HG03060 (cell line): ENCODE results near the gene CAPN9.
A peak's percentile ranks its signal among the peaks of the same experiment; 100 is the strongest.

Experiments used
- ATAC-seq: cut with Tn5 transposase; IDR thresholded peaks from one replicate; pipeline ENCODE4 v1.9.1; 2021; ENCODE audit warnings: low read depth, moderate number of reproducible peaks; ENCODE audit not compliant: unreplicated experiment

CAPN9 gene

DNA sequence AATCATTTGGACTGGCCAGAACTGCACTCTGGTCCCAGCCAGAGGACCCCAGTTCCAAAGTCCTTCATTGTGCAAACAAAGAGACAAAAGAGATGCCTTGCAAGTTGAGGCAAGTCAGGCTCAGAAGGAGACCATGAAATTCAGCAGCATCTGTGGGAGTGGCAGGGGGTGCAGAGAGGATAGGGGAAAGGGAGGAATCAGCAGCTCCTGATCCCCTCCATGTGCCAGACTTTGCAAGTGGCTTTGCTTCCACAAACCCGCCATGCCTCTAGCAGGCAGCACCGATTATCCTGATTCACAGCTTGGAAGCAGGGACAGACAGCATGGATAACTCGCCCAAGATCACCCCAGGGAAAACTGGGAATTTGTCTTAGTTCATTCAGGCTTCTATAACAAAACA is 2.1 kb upstream of the CAPN9 start:
- ATAC-seq: no peak

DNA sequence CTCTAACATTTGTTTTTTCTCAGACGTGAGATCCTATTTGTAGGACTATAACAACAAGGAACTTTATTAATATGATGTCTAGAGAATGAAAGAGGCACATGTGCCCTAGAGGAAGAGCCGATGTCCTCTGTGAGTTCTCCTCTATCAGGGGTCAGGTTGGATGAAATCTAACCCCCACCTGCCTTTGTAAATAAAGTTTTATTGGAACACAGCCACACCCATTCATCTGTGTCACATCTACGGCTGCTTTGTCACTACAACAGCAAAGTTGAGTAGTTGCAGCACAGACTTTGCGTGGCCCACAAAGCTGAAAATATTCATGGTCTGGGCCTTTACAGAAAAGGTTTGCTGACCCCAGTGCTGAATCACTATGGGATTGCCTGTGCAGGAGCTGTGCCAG is 571 bp upstream of the CAPN9 start:
- no peak for ATAC-seq

DNA sequence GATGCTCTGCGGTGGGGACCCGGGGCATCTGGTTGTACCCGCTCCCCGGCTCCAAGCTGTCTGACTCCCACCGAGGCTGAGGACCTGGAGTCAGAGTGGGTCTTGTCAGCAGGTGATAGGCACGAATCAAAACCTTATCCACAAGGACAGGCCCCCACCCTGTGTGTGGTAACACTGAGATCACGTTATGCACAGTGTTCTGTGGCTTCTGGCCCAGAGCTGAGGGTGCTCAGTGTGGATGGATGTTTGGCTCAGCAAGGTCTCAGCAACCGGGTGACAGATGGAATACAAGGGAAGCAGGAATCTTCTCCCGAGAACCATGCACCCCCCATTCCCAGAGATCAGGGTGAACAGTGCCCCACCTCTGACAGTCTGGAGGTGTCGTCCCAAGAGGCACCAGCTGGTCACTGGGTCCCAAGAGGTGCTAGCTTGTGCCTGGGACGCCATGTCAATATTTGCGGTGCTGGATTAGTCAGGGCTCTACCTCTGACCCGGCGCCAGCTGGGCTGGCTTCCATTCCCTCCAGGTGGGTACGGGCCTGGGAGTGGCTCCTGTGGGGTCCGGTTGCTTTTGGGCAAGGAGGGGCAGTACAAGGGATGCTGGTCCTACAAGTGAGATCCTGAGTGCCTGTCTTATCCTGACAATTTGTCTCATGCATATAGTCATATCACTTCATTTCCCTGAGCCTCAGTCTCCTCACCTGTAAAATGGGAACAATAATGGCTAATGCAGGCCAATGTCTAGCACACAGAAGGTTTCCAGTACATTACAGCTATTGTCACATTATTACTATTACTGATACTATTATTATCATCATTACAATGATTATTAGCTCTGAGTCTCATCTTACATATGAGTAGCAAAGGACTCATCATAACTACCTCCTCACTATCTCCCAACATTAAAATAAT is 957 bp downstream of the CAPN9 start:
- no peak for ATAC-seq

DNA sequence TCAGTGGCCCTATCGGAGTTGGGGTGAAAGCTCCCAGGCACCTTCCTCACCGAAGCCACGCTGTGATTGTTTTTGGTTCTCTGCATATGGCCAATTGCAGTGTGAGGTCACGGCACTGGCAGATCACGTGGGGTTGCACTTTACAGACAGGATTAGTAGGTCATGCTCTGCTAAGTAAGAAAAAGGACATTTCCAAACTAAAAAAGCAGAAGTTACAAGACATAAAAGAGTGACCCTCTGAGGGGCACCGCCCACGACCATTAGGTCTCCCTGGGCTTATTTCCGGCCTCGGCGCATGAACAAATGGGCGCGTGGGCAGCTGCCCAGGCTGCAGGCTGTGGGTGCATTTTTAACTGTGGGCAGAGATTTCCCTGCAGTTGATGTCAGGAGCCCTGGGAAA is 2.0 kb downstream of the CAPN9 start:
- peak; percentile 38 for ATAC-seq

DNA sequence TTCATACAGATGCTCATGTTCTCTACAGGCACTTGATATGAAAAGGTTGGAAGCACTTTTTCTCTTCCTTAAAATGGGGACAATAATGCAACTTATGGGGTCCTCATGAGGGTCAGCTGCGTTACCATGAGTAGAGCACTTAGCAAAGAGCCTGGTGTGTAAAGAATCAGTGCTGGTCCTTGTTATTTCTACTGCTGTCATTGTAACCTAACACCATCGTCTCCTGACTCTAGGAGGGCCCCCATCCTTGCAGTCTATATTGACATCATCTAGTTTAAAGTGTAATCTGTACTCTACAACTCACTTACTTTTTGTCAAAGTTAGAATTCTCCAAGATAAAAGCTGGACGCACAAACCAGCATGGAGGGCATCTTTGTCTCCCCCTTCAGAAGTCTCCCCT is 2.4 kb downstream of the CAPN9 start:
- no peak for ATAC-seq

DNA sequence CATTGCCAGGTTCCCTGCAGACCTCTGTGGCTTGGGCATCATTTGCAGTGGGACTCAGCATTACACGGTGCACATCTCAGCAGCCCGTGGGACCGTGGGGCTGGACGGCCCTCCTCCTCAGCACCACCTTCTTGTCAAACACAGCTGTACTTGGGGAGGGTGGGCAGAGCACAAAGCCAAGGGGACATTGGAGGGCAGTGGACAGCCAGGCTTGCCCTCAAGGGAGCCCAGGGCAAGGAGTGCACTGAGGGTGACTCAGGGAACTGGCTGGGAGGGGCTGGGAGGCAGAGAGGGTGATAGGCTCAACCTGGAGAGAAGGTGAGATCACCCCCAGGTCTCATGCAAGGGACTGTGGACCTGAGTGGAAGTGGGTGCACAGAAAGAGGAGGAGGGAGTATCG is 3.4 kb downstream of the CAPN9 start:
- no peak for ATAC-seq

DNA sequence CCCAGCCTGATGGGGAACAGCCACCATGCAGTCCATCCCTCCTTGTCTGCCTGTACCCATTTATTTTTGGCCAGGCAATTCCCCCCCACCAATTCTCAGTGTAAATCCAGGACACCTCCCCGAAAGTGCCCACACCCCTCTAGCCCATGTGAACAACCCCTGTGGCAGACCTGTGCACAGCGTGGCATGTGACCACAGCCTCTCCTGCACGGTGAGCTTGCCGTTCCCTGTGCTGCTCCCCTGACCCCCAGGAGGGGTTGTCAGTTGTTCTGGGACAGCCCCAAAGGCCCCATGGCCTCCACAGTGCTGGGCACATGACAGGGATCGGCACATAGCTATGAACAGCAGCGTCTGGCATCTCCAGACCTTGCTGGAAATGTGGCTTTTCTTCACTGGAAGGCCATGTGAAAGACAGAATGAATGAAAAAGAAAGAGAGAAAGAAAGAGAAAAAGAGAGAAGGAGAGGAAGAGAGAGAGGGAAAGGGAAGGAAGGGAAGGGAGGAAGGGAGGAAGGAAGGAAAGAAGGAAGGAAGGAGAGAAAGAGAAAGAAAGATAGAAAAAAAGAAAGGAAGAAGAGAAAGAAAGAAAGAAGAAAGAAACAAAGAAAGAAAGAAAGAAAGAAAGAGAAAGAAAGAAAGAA is 3.9 kb downstream of the CAPN9 start:
- no peak for ATAC-seq

DNA sequence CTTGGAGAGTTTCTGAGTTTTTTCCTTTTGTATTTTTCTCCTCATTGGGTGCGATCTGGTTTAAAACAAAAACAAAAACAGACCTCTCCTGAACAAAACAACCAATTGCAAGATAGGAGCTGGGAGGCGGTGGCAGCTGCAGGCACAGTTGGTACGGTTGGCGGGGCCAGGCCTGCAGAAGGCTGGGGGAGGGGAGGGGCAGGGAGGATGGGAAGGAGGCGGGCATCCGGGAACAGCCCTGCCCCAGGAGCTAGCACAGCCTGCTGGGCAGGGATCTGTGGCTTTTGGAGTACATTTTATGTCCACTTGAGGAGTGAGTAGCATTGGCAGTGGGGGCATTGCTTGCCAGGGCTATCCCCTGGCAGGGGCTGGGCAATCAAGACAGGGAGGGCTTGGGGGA is 5.2 kb downstream of the CAPN9 start:
- no peak for ATAC-seq

DNA sequence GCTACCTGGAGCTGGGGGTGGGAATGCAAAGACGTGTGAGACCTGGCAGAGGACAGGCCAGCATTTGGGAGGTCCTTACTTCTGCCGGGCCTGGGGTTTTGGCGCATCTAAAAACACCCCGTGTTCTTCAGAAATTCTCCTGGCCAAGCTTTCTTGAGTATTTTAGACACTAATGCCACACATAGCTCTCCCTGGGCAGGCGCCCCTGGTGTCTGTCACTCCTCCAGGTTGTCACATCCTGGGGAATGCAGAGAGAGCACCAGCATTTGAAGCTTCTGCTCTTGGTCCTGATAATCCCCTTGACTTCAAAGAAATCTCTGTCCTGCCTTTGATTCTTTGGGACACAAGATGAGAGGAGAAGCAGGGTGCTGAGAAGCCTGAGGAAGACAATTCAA is 6.0 kb downstream of the CAPN9 start:
- ATAC-seq: no peak

DNA sequence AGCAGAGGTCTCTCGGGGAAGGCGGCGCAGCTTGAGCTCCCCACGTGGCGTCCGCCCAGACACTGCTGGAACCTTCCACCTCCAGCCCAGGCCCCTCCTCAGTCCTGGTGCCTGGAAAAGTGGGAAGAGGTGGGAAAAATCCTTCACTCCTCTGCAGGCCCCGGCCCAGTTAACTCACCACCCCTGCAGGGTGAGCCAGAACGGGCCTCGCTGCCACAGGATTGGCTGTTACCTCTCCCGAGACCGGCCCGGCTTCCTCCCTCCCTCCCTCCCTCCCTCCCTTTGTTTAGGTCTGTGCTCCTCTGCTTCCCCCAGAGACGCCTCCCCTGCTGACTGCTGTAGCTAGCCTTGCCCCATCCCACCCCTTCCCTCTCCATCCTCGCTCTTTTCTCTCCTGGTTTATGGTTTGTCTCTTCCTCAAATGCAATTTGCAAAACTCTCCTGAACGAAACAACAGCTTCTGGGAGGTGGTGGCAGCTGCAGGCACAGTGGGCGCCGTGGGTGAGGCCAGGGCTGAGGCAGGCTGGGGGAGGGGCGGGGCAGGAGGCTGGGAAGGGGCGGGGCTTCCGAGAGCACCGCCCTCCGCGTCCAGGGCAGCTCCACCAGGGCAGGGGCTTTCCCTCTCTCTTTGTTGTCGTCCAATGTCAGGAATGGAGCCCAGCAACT is 6.5 kb downstream of the CAPN9 start:
- ATAC-seq: no peak

DNA sequence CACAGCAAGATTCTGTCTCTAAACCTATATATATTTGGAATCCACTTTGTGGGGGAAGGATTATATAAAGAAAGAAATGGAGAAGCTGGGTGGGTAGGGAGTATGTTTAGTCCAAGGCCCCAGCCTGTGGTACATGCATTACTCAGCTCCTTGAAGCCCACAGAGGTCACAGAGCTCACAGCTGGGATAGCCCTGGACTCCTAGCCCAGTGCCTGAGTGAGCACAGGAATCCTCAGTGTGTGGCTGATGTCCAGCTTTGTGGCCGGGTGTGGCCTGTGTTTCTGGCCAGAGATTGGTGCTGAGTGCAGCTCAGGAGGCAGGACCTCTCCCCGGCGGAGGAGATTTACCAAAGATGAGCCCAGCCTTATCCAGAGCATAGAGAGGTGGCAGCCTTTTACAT is 7.6 kb downstream of the CAPN9 start:
- no peak for ATAC-seq

DNA sequence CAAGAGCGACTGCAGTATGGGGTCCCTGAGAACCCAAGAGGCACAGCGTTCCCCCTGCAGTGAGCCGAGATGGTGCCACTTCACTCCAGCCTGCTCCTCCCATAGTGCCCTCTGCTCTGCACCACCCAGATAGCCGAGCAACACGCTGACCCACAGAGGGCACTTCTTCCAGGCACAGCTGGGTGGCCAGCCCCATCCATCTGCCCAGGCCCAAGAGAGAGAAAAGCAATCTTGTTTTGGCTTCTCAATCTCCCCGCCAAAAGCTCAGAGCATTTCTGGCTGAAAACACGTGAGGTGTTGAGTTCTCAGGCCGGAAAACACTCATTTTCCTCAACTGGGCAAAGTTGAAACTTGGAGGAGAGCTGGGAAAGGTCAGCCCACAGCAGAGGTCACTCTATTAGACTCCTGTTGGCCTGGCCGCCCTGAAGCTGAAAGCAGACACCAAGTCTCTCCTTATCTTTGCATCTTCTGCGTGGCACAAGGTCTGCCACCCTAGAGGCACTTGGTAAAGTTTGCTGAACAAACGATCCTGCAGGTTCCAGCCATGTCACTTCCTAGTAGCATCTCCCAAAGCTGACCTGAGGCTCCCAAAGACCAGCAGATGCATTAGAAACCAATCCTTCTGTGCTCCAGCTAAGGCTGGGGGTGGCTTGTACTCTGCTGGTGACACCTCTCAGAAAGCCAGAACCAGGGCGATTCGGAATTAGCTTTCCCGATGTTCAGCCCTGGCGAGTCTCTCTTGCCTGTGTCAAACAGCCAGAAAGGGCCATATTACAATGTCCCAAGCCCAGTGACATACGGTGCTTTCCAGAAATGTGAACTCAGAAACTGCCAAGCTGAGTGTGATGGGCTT is 10.9 kb downstream of the CAPN9 start:
- ATAC-seq: no peak

DNA sequence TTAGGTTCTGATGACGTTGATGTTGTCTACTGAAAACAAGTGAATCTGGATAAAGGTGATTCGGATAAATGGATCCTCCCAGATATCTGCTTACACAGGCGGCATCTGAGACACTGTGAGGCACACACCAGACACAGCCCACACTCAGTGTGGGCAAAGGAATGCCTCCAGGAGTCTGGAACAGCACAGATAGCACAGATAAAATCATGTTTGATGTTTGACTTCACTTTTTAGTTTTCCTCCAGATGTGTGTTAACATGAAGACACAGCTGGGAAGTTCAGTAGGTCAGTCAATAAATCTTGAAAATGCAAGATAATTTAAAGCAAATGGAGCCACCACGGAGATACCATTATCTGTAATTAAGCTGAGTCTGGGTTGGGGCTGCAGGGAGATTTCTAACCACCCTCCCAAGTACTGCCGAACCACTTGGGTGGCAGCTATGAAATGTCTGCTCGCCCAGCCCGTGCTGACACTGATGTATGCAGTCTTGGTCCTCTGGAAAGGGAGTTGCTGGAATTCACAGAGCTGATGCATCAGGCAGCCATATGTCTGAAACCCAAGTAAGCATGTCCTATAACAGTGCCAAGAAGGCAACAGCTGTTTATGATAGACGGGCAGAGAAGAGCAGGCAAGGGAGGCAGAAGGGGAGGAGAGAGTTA is 11.7 kb downstream of the CAPN9 start:
- no peak for ATAC-seq

DNA sequence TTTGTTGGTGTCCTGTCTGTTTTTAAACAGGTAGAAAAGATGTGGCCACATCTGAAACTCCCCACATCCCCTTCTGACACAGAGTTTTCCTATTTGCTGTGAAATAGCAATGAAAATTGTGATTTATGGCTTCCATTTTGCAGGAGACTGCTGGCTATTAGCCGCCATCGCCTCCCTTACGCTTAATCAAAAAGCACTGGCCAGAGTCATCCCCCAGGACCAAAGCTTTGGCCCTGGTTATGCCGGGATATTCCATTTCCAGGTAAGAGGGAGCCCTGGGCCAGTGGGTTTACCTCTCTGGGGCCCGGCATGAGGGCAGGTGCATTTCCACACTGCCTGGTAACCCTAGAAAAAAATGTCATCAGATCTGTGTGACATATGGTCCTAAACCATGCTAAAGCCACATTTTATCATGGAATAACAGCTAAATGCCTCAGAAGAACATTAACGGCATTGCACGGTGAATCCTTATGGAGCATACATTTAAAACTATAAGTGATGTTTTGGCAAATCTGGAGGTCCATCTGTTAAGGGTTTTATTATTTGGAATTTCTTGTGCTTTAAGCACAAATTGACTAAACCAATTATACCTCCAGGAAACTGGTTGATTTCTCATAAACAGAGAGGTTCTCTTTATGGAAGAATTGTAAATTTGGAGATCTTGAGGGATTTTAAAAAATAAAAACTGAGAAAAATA is 12.3 kb downstream of the CAPN9 start:
- ATAC-seq: no peak

DNA sequence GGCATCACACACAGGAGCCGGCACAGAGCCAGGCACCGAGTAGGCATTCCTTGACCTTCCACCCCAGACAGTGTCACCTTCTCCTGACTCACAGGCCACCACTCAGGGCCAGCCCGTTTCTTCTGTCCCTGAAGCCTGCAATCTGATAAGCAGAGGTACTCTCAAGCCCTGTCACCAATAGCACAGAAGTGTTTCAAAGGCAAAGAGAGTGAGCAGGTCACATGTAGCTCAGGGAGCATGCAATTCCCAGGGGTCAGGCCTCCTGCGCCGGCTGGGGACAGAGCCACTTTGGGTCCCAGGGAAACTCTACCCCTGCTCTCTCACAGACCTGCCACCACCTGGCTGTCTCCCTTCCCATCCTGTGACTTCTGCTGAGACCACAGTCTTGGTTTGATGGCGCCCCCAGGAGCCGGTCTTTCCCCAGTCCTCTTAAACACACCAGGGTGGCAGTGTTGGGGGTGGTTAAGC is 13.2 kb downstream of the CAPN9 start:
- ATAC-seq: no peak

DNA sequence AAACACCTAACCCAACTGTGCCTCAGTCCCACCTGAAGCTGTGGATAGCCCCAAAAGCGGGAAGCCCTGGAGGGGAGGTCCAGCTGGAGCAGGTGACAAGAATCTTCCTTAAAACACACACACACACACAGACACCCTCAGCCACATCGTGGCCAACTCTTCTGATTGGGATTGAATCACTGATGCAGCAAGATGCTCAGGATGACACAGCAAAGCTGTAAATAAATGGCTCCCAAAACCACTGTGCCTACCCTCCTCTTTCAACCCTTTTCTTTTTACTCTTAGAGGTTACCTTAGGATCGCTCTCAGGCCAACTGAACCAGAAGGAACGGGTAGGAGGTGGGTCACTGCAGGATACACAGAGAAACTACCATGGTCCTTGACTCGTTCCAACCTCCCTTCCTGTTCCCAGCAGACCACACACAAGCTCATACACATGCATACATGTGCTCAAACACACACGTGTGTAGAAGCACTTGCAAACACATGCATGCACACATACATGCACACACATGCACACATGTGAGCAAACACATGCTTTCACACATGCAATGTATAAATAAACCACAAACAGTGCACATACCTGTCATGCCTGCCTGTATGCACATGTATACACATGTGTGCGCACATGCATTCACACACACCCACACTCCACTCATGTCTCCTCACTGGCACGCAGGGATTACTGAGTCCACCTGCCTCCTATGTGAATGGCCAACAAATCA is 14.4 kb downstream of the CAPN9 start:
- ATAC-seq: no peak

DNA sequence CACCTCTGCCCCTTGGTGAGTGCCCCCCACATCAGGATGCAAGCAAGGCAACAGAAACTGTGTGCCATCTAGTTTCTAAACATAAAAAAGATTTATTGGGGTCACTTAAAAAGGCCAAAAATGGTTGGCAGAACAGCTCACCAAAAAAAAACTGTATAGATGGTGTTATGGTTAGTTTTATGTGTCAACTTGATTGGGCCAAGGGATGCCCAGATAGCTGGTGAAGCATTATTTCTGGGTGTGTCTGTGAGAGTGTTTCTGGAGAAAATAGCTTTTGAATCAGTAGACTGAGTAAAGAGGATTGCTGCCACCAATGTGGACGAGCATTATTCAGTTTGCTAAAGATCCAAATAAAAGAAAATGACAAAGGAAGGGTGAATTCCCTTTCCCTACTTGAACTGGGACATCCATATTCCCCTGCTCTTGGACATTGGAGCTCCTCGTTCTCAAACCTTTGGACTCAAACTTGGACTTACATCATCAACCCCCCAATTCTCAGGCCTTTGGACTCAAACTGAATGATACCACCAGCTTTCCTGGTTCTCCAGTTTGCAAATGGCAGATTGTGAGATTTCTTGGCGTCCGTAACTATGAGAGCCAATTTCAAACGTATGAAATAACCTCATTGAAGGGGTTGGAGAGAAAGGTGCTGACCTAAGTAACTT is 16.9 kb downstream of the CAPN9 start:
- no peak for ATAC-seq

DNA sequence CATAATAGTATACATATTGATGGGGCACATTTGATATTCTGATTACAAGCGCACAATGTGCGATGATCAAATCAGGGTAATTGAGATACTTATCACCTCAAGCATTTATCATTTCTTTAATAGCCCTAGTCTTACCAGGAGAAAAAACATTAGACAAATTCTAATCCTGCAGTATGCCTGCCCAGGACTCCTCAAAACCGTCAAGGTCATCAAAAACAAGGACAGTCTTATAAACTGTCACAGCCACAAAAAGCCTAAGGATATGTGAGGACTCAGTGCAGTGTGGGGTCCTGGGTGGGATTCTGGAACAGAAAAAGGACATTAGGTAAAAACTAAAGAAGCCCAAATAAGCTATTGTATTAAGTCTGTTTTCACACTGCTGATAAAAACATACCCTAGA is 19.1 kb downstream of the CAPN9 start:
- ATAC-seq: no peak
